HG03108 (cell line): ENCODE results near the gene GBE1.
"Not testable (repeated sequence)": the region's sequence is repeated elsewhere in the genome, so short reads cannot be mapped to it uniquely, and the experiment has no call there.

Experiments used
- ATAC-seq: cut with Tn5 transposase; IDR thresholded peaks from one replicate; pipeline ENCODE4 v1.9.1; 2021; ENCODE audit warnings: moderate library complexity; ENCODE audit not compliant: unreplicated experiment

The GBE1 gene

DNA sequence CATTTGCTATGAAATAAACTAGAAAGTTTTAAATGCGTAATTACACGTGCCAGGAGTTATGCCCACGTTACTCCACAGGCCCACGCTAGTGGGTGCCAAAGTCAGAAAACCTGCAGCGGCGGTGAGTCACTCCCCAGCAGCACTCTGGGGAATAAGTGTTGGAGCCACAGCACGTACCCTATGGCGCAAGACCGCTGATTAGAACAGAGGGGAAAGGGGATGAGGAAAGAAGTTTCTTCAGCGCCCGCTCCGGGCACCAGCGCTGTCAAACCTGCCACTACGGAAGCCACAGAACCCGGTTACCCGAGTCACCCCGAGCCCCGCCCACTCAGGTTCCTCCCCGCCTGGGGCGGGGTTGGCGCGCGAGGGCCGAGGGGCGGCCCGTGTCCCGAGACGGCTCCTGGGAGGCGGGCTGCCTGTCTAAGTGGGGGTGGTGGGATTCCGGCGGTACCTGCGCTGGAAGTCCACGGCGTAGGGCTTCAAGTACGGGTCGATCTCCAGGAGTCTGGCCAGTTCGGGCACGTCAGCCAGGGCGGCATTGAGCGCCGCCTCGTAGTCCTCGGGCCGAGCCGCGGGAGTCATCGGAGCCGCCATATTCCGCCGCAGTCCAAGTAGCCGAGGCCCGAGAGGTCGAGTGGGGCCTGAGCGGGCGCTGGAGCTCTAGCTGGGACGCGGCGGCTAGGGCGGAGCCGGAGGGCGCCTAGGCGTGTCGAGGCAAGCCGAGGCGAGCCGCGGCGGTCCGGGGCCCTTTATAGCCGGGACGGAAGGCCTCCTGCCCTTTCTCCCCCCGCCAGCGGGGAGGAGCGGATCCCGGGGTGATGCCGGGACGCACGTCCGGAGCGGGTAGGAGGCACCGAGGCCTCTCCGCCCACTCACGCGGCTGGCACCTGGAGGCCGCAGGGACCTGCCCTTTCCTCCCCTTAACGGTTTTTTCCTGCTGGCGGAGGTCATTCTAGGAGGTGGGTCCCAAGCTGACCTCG is at the start of gene GBE1:
Gene GBE1, minus strand, starts transcription at position 722 of the 980 bp plus-strand sequence. Its CDS starts 128 bp downstream, at position 594.
- ATAC-seq = peak; percentile 82

DNA sequence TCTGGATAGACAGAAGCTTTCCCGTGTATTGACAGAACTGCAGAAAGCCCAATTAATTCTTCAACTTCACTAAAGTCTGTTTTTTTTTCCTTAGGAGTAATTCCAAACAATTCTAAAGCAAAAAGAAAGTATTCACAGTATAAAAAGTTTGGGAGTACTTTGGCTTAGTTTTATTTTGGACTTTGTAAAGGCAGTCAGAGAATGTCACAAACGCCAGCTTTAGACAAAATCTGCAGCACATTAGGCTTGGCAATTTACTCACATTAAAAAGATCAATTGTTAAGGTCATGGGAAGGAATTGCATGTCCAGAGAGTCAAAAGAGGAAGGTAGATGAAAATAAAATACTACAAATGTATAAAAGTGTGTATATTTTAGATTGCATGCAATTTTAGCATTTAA is 47.5 kb upstream of the GBE1 start:
- no peak for ATAC-seq

DNA sequence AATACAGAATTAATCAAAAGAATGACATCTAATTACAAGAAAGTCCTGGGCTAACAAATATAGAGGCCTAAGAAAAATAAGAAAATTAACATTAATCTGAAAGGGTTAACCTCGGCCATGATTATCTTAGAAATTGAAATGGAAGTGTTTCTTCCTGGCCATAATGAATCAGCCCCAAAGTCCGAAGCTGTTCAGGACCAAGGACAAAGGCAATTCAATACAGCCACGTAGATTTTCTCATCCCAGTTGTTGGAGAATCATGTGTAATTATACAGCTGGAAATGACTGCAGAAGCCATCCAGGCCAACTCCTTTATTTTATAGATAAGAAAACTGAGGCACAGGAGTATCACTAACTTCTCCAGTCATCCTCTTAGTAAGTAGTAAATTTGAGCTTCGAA is 38.0 kb upstream of the GBE1 start:
- no peak for ATAC-seq

DNA sequence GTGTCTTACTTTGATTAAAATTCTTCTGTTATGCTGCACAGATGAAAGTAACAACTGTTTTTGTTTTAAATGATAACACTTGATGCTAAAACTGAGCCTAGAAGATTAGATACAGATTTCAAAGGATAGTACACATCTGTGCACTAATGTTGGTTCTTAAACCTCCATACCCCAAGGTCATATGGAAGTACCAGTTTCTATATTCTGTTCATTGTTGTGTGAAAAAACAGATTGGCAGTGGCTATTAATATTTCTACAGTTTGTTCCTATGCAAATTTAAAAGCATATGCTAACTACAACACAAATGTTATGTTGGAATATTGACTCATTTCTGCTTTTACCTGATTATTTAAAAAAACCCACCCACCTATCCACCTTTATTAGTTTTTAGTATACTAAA is 32.0 kb upstream of the GBE1 start:
- ATAC-seq = no peak

DNA sequence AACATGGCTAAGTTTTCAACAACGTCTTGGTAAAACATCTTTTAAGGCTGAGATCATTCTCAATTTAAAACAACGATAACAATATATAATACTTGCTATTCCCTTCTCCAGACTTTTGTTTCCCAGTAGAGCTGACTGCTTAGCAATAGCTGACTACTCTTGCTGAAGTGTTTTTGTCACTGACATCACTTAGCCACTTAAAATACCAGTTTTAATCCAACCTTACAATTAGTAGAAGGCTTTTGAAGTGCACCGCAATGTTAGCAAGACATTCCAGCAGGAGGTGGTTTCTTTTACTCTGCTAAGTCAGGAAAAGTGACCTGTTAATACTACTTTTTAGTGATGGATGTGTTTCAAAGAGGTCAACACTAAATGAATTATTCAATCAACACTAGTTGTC is 28.7 kb upstream of the GBE1 start:
- no peak for ATAC-seq

DNA sequence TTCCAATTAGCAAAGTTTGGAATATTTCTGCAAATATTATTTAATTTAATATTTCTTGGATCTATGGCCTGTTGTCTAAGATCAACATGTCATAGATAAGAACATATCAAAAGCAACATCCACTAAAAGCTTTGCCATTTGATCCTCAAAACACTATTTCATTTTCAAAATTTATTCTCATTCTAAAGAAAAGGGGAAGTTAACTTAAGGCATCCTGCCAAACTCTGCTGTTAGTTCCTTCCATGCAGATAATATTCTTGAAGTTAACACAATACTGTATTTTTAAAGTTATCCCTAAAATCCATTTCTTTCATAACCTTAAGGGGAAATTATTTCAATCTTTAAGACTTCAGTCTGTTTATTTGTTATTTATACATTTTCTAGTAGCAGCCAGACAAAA is 28.2 kb upstream of the GBE1 start:
- ATAC-seq = no peak

DNA sequence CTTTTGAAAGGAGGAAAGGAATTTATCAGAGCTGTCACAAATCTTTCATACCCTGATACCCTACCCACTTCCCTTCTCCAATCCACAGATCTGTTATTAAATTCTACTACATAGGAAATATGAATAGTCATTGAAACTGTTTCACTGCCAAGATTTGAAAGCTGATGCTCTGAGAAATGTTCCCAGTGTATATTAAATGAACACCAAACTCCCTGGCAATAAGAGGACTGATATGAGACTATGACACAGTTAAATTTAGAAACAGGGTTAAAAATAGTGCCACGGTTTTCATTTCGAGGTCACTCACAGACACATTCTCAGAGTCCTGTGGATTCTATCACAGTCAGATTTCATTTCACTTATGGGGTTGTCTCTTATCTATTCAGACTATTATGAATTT is 27.2 kb upstream of the GBE1 start:
- ATAC-seq = peak; percentile 85

DNA sequence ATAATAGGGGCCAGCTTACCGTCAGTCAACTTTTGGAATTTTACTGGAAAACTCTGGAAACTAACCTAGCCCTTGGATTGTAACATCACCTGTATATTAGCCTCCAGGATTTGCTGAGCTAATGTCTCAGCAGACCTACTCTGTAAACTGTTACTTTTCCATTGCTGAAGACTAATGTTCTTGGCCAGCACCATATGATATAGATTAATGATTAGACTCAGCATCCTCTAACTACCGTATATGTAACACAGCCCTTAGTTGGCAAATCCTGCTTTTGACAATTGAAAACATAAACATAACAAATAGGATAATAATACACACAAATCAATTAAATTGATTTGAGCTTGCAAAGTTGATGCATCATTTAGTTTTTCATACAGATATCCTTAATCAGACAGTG is 26.6 kb upstream of the GBE1 start:
- no peak for ATAC-seq

DNA sequence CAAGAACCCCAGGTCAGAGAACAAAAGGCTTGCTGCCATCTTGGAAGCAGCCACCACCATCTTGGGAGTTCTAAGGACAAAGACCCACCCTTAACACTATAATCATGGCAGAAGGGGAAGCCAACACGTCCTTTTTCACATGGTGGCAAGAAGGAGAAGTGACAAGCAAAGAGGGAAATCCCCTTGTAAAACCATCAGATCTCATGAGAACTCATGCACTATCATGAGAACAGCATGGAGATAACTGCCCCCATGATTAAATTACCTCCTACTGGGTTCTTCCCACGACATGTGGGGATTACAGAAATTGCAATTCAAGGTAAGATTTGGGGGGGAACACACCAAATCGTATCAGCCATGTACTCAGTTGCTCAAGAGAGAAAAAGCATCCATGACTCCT is 21.1 kb upstream of the GBE1 start:
- ATAC-seq = no peak

DNA sequence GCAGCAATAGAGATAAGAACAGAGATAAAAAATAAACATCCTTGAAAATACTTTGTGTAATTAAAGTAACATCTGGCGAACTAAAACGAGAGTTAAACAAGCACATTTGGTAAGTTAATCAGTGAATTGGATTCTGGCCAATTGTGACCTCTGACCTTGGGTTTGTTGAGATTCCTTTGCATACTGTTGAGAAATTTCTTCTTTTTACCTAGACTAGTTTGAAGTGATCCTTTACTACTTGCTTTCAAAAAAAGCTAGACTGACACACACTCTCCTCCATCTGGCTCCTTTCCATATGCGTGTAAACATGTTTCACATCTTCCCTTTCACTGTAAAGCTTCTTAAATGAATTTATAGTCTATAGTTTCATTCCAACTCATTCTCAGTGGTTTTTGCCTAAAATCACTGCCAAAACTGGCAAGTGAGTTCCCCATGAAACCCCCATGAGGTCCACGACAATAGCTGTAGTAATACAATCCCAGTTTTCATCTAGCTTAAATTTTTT is 17.3 kb upstream of the GBE1 start:
- ATAC-seq = no peak

DNA sequence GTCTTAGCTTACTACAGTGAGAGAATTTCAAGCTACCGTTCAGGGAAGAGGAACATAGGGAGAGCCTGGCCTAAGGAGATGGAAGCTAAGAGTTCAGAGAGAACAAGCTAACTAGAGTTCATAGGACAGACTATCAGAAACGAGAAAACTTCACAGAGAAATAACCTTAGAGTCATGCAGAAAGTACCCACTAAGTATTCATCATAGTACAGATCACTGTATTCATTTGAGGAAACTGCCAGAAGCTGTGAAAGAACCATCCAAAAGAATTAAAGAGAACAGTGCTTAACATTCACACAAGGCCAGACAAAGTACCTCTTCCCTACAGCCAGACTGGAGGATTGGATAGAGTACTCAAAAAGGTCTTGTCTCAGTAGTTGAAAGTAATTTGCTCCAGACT is 15.2 kb upstream of the GBE1 start:
- no peak for ATAC-seq

DNA sequence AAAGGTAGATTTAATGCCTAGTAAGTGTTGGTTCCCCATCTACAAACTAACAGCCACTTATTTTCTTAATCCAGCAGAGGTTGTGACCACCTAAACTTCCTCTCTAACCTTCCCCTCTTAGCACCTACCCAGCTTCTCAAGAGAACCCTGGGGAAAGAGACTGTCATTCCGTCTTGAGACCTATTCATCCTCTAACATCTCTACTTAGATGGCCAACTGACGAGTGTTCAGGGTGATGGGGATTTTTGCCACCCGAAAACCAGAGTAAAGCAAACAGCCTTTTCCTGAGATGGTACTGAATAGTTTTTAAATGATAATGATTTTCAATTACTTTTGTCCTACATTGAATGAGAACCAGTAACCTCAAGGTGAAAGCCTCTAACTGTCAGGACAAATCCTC is 9.3 kb upstream of the GBE1 start:
- ATAC-seq = no peak

DNA sequence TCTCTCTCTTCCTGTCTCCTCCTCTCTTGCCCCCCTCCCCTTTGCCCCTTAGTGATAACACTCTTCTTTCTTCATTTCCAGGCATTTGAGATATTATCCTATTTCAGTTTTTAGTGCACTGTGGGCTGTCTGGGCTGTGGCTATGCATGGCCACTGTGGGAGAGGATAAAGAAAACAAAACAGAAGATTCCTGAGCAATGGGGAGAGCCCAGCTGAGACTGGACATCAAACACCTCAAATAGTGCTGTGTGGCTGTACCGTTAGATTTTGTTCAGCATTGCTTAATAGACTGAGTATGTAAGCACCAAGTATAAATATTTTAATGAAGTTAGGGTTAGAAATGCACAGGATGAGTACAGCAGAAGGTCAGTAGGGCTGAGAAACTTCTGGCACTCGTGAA is 7.9 kb upstream of the GBE1 start:
- no peak for ATAC-seq

DNA sequence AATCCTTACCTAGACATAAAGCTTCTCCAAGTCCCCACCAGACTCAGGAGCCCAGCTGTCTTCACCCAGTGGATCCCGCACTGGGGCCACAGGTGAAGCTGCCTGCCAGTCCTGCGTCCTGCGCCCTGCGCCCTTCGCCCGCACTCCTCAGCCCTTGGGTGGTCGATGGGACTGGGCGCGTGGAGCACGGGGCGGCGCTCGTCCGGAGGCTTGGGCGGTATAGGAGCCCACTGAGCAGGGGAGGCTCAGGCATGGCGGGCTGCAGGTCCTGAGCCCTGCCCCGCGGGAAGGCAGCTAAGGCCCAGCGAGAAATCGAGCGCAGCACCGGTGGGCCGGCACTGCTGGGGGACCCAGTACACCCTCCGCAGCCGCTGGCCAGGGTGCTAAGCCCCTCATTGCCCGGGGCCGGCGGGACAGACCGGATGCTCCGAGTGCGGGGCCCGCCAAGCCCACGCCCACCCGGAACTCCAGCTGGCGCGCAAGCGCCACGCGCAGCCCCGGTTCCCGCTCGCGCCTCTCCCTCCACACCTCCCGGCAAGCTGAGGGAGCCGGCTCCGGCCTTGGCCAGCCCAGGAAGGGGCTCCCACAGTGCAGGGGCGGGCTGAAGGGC is 5.9 kb upstream of the GBE1 start:
- not testable (repeated sequence) for ATAC-seq

DNA sequence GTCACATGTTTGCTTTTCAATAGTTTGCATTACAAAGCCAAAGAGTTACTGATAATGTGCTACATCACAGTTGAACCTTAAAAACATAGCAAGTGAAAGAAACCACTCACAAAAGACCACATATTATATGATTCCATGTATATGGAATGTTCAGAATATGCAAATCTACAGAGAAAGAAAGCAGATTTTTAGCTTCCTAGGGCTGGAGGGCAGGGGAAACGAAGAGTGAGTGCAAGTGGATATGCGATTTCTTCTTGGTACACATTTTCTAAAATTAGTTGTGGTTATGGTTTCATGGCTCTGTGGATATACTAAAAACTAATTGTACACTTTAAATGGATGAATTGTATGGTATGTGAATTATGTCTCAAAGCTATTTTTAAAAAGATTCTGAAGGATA is 4.0 kb upstream of the GBE1 start:
- ATAC-seq = no peak

DNA sequence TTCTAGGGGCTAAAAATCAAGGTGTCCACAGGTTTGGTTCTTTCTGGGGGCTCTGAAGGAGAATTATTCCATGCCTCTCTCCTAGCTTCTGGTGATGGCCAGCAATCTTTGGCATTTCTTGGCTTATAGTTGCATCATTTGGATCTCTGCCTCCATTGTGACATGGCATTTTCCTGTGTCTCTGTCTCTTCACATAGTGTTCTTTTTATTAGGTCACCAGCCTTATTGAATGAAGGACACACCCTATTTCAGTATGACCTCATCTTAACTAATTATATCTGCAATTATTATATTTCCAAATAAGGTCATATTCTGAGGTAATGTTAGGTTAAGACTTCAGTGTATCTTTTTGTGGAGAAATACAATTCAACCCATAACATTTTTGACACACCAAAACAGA is 3.2 kb upstream of the GBE1 start:
- ATAC-seq = no peak

DNA sequence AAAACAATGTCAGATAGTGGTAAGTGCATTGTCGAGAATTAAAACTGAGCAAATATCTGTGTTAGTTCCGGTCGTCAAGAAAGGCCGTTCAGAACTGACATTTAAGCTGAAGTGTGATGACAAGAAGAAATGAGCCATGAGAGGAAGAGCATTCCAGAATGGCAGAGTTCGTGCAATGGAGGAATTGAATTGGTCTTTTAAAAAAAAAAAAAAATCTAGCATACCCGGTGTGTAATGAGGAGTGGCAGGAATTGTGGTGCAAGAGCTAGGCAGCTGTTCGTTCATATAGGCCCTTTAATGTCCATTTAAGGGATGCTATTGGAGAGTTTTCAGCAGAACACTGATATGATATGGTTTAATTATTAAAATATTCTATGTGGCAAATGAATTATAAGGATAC is 2.6 kb upstream of the GBE1 start:
- ATAC-seq = no peak

DNA sequence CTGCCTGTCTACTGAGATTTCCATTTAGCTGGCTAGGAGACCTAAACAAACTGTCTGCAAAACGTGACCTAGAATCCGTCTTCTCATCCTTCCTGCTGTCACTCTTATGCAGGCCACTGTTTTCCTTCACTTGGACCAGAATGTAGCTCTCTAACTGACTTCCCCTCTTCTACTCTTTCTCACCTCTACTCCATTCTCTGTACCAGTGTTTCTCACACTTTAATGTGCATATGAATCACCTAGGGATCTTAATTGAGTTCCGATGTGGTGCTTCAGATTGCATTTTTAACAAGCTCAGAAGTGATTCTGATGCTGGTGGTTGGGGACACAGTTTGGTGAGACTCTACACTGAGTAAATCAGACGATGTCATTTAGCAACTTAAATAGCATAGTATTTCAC is 1.6 kb upstream of the GBE1 start:
- ATAC-seq = no peak

DNA sequence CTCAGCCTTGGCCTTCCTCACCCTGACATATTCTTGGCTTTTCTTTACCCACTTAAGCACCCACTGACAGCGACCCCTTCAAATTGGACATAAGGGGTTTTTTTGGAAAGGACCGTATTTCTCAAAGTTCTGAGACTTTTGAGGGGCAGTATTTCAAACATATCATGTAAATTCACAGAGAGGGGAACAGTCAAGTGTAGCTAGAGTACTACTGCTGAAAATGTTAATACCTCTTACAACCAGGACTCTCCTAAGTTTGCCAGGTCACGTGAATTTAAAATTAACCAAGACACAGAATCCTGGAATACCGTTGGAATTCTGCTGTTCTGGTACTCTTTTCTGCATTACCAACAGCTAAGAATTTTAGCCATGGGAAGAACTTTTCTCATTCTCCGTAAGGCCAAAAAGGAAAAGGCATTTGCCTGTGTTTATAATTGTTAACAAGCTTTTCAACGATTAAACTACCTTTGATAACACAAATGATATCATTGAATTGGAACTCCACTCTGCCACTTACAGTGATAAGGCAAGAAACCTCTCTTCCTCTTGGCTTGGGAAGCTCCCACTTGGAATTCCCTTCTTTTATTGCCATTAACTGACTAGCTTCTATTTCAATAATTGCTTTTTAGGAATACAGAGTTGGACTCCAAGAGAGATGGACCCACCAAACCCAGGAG is 597 bp upstream of the GBE1 start:
- no peak for ATAC-seq

DNA sequence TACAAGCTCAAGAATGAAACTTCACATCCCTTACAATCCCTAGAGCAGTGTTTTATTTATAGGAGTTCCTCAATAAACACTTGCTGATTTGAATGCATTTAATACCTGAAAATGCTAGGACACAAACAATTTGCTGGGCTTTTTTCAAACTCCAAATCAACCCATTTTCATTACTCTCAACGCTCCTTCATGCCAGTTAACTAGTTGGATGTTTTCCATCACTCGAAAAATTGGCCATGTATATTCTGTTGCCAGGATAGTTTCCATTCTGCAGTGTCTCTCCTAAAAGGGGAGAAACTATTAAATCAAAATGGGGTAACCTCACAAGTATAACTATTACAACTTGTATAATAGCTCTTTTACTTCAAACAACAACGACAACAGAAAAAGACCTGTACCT is 1.2 kb downstream of the GBE1 start:
- no peak for ATAC-seq

DNA sequence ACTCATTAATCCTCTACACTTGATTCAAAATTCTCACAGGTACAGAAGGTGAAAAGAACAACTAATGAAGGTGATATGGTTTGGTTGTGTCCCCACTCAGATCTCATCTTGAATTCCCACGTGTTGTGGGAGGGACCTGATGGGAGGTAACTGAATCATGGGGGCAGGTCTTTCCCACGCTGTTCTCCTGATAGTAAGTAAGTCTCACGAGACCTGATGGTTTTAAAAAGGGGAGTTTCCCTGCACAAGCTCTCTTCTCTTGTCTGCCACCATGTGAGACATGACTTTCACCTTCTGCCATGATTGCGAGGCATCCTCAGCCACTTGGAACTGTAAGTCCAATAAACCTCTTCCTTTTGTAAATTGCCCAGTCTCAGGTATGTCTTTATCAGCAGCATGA is 2.7 kb downstream of the GBE1 start:
- not testable (repeated sequence) for ATAC-seq

DNA sequence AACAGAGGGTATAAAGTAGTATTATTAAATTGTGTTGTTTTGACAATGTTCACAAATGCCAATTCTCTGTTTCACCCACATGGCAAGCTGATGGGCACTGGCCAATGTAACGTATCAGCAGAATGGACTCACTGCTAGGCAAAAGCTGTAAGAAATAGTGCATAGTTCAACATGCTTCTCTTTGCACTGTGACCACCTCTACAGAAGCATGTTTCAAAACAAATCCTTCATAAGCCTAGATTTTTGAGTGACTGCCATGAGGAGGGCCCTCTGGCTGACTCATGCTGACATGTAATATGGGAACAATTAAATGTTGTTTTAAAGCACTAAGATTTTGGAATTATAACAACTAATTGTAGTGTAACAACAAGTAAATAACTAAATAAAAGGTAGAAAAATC is 3.2 kb downstream of the GBE1 start:
- no peak for ATAC-seq
